Dedifferentiated amniotic fluid mesenchymal stem cell (primary cell): ENCODE data around the gene PILRB.
"Not testable (repeated sequence)": the region's sequence is repeated elsewhere in the genome, so short reads cannot be mapped to it uniquely, and the experiment has no call there.

ENCODE experiments used
- DNase-seq: peaks from one replicate; pipeline ENCODE4 v3.0.0-alpha.2; 2016; ENCODE audit errors: extremely low spot score

The PILRB gene

DNA sequence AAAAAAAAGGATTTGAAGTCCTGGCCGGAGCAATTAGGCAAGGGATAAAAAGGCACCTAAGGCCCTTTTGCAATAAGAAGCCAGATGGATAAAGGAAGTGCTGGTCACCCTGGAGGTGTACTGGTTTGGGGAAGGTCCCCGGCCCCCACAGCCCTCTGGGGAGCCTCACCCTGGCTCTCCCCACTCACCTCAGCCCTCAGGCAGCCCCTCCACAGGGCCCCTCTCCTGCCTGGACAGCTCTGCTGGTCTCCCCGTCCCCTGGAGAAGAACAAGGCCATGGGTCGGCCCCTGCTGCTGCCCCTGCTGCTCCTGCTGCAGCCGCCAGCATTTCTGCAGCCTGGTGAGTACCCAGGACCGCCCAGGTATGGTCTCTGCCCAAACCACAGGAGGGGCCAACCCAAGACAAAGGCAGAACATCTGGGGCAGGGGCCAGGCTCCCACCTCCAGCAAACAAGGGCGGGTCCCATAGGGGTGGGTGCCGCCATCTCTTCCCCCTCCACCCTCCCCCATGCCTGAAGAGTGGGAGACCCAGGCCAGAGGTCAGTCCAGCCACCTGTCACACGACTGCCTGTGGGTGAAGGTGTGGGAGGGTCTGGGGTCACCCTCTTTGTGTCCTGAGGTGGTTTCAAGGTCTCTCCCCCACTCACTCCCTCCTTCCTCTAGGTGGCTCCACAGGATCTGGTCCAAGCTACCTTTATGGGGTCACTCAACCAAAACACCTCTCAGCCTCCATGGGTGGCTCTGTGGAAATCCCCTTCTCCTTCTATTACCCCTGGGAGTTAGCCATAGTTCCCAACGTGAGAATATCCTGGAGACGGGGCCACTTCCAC, at the start of gene PILRB:
TSS of gene PILRB (plus strand) at position 91 of the 830 bp plus-strand sequence. CDS start at position 277, 186 bp downstream.
- no peak for DNase-seq

- DNase-seq = not testable (repeated sequence)
Measured at GRCh38 chr7:100318329-100318728, 39.6 kb upstream of the PILRB start.

GRCh38 chr7:100321648-100322047, 36.3 kb upstream of the PILRB start:
- not testable (repeated sequence) for DNase-seq

DNA sequence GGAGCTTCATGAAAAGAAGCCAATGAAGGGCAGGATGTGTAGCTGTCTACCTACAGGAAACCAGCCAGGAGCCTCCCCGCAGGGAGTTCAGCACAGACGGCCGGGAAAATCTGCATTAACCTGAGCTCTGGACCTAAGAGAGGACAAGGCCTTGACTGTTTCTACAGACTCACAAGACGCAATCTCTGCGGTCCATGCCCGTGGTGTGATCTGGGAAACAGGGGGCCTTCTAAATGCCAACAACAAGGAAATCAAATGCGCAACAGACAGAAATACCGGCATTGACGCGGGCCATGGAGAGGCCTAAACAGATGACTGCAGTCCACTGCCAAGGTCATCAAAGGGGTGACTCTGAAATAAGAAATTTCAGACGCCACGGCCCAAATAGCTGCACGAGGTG, 33.7 kb upstream of the PILRB start:
- not testable (repeated sequence) for DNase-seq

- DNase-seq = not testable (repeated sequence)
Measured at GRCh38 chr7:100325671-100326070, 32.2 kb upstream of the PILRB start.

- not testable (repeated sequence) for DNase-seq
Measured at GRCh38 chr7:100326914-100327313, 31.0 kb upstream of the PILRB start.

- DNase-seq = peak; percentile 83
Measured at GRCh38 chr7:100335566-100336466, 22.1 kb upstream of the PILRB start.

DNA sequence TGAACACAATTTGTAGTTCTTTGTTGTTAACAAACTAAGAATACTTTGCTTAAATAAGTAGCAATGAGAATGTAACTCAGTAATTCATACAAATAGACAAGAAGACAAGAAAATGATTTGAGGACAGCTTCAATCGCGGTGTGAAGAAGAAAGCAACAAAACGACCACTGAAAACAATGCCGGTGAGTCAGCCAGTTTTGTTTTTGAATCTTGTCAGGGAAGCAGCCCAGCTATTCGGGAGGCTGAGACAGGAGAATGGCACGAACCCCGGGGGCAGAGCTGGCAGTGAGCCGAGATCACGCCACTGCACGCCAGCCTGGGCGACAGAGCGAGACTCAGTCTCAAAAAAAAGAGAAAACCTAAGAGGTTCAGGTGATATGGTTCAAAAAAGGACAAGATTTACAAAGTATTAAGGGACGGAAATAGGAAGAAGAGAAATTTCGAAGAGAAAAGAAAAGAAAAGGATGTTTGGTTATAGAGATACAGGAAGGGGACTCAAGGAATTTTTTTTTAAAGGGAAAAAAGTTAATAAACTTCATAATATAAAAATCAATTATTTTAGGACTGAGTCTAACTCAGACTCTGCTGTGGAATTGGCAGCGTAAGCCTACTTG, 19.7 kb upstream of the PILRB start:
- not testable (repeated sequence) for DNase-seq

- DNase-seq = not testable (repeated sequence)
Measured at GRCh38 chr7:100341286-100341685, 16.6 kb upstream of the PILRB start.

- DNase-seq = no peak
Measured at GRCh38 chr7:100342765-100343164, 15.2 kb upstream of the PILRB start.

GRCh38 chr7:100344124-100344559, 13.8 kb upstream of the PILRB start:
- not testable (repeated sequence) for DNase-seq

GRCh38 chr7:100344560-100345287, 13.2 kb upstream of the PILRB start:
- DNase-seq = not testable (repeated sequence)

- DNase-seq = not testable (repeated sequence)
Measured at GRCh38 chr7:100345288-100345672, 12.6 kb upstream of the PILRB start.

GRCh38 chr7:100346921-100347320, 11.0 kb upstream of the PILRB start:
- DNase-seq = no peak

GRCh38 chr7:100348805-100349204, 9.1 kb upstream of the PILRB start:
- DNase-seq = no peak

DNA sequence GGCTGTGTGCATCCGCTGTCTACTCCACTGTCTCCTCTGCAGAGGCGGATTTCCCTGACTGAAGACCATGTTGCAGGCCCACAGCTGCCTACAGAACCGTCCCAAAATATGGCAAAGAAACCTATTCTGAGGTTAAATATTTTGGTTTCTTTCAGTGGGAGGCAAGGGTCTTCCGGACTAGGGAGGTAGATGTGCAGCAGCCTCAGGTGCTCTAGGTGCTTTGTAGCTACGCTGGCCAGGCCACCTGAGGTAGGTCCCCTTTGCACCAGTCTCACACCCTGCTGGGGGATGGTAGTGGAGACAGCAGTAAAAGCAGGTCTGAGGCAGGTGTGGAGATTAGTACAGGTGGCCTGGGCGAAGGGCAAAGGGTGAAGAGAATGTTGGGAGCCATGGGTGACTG, 8.2 kb upstream of the PILRB start:
- peak; percentile 6 for DNase-seq

DNA sequence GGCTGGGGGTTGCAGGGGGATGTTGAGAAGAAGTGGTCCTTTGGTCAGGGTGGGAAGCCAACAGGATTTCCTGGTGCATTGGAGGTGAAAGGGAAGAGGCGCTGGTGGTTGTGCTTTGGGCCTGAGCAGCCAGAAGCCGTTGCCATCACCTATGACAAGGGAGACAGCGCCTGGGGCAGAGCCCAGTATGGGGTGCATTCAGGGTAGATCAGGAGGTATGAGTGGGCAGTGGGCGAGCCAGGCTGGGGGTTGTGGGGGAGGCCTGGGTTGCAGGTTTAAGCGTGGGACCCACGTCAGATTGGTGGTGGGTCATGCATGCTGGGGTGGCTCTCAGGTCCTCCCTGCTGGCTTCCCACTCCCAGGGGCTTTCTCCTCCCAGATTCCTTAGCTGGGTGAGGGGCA, 6.3 kb upstream of the PILRB start:
- DNase-seq = peak; percentile 5

- not testable (repeated sequence) for DNase-seq
Measured at GRCh38 chr7:100352230-100352781, 5.6 kb upstream of the PILRB start.

DNA sequence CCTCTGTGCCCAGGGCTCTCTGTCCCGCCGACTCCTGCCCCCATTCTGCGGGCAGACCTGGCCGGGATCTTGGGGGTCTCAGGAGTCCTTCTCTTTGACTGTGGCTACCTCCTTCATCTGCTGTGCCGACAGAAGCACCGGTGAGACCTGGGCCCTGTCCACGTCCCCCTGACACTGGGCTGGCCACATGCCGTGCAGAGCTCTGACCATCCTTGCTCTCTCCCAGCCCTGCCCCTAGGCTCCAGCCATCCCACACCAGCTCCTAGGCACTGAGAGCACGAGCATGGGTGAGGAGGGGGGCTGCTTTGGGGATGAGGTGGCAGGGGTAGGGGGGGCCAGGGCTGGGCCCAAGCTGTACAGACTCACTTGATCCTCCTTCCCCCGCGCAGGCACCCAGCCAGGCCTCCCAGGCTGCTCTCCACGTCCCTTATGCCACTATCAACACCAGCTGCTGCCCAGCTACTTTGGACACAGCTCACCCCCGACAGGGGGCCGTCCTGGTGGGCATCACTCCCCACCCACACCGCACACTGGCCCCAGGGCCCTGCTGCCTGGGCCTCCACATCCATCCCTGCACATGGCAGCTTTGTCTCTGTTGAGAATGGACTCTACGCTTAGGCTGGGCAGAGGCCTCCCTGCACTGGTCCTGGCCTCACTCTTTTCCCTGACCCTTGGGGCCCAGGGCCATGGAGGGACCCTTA, 4.8 kb upstream of the PILRB start:
- DNase-seq = no peak

- no peak for DNase-seq
Measured at GRCh38 chr7:100353685-100354330, 4.1 kb upstream of the PILRB start.
